GM04504 (cell line): ENCODE data around the gene PSMA5.
A peak's percentile ranks its signal among the peaks of the same experiment; 100 is the strongest.
"Not testable (repeated sequence)": the region's sequence is repeated elsewhere in the genome, so short reads cannot be mapped to it uniquely, and the experiment has no call there.

Source experiments
- DNase-seq: peaks from one replicate; pipeline ENCODE4 v3.0.0-alpha.2; 2012; ENCODE audit warnings: low read depth

The PSMA5 gene

GRCh38 chr1:109426281-109427170 is at the start of gene PSMA5:
TSS of gene PSMA5 (minus strand) at chr1:109426448. CDS start at chr1:109426330, 118 bp downstream.
- peak; percentile 99 for DNase-seq

- no peak for DNase-seq
Measured at GRCh38 chr1:109475261-109475660, 49.0 kb upstream of the PSMA5 start.

- DNase-seq = no peak
Measured at GRCh38 chr1:109474697-109475096, 48.4 kb upstream of the PSMA5 start.

- DNase-seq = not testable (repeated sequence)
Measured at GRCh38 chr1:109473284-109474057, 47.2 kb upstream of the PSMA5 start.

GRCh38 chr1:109472779-109473178 is 46.5 kb upstream of the PSMA5 start:
- DNase-seq = no peak

- no peak for DNase-seq
Measured at GRCh38 chr1:109470245-109470644, 44.0 kb upstream of the PSMA5 start.

- no peak for DNase-seq
Measured at GRCh38 chr1:109468903-109469302, 42.7 kb upstream of the PSMA5 start.

GRCh38 chr1:109468061-109468460 is 41.8 kb upstream of the PSMA5 start:
- DNase-seq = no peak

- DNase-seq = no peak
Measured at GRCh38 chr1:109467301-109467777, 41.1 kb upstream of the PSMA5 start.

GRCh38 chr1:109466452-109467300 is 40.4 kb upstream of the PSMA5 start, which contains the start of gene SYPL2:
TSS of gene SYPL2 (plus strand) at chr1:109466546. CDS start at chr1:109466844, 298 bp downstream.
- no peak for DNase-seq

- no peak for DNase-seq
Measured at GRCh38 chr1:109466125-109466451, 39.8 kb upstream of the PSMA5 start.

GRCh38 chr1:109457819-109458218 is 31.6 kb upstream of the PSMA5 start:
- DNase-seq = no peak

- DNase-seq = no peak
Measured at GRCh38 chr1:109454497-109455133, 28.4 kb upstream of the PSMA5 start.

- no peak for DNase-seq
Measured at GRCh38 chr1:109447524-109447923, 21.3 kb upstream of the PSMA5 start.

GRCh38 chr1:109445949-109446695 is 19.9 kb upstream of the PSMA5 start:
- peak; percentile 83 for DNase-seq

GRCh38 chr1:109444346-109444745 is 18.1 kb upstream of the PSMA5 start:
- no peak for DNase-seq

GRCh38 chr1:109443476-109443875 is 17.2 kb upstream of the PSMA5 start:
- no peak for DNase-seq

- peak; percentile 63 for DNase-seq
Measured at GRCh38 chr1:109441069-109441468, 14.8 kb upstream of the PSMA5 start.

- peak; percentile 69 for DNase-seq
Measured at GRCh38 chr1:109438798-109439297, 12.6 kb upstream of the PSMA5 start.

GRCh38 chr1:109434484-109434883 is 8.2 kb upstream of the PSMA5 start:
- no peak for DNase-seq

- DNase-seq = no peak
Measured at GRCh38 chr1:109433322-109433721, 7.1 kb upstream of the PSMA5 start.
